ENCODE measurements around the gene SMOC1.

The SMOC1 gene

DNA sequence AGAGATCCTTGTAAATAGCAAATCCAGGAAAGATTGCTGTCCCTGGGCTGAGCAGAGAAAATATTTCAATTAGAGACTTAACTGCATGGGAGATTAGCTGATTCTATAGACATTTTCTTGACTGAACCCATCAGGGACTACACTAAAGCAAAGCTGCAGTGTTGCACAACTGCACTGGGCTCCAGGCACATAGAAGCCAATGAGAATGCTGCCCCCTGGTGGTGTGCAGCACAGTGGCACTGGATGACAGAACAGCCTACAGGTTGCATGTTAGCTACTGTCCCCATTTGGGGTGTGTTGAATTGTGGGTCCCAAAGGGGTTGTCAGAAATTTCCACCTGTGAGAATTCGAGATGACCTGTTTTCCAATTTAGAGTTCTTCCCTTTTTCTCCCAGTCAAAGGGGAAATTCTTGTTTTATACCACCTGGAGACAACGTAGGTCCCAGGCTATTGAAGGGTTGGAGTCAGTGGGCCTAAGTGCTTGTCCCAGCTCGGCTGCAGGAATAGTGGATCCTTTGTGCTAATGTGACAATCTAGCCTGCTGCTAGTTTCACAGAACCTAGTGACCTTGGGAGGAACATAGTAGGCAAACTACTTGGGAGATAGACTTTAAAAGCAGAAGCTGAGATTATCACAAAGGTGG is 194.8 kb downstream of the SMOC1 start:
- H3K27ac Mint-ChIP-seq: no peak overlapping the region
- H3K4me3 Mint-ChIP-seq: no peak overlapping the region
- no peaks in the 10 kb centered on the region for H3K27me3 Mint-ChIP-seq (ENCODE audit: low read depth, poor library complexity)
- H3K36me3 Mint-ChIP-seq (ENCODE audit: low read depth): no peaks in the 10 kb centered on the region
- H3K4me1 Mint-ChIP-seq: peaks cover 6% of the 10 kb centered on the region
- DNase-seq: peak; percentile 78
- TF ChIP-seq CTCF (IDR thresholded peaks at IDR 0.05): peak; percentile 96
- H3K9me3 Mint-ChIP-seq: no peaks in the 10 kb centered on the region

DNA sequence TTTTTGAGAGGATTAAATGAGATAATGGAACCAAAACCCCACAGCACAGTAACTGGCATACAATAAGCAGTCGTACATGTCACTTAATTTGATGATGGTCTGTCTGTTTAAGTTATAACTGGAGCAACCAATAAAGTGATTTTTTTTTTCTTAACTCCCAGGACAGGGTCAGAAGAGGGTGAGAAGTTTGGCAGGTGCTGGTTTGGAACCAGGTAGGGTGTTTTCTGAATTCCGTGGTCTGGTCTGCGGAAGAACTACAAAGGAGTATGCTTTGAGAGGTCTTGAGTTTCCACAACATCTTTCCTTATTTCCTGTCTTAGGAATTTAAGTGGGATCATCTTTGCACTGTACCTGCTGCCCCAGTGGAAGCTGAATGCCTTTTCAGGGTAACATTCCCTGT is 197.8 kb downstream of the SMOC1 start:
- H3K4me1 Mint-ChIP-seq: peaks cover 6% of the 10 kb centered on the region
- H3K27me3 Mint-ChIP-seq (ENCODE audit: low read depth, poor library complexity): no peaks in the 10 kb centered on the region
- H3K9me3 Mint-ChIP-seq: no peaks in the 10 kb centered on the region
- no peak overlapping the region for H3K4me3 Mint-ChIP-seq
- no peaks in the 10 kb centered on the region for H3K36me3 Mint-ChIP-seq (ENCODE audit: low read depth)
- DNase-seq: no peak
- TF ChIP-seq CTCF (IDR thresholded peaks at IDR 0.05): no peak
- H3K27ac Mint-ChIP-seq: peak overlapping the region; percentile 18

GRCh38 chr14:70077720-70078119 is 198.5 kb downstream of the SMOC1 start:
- H3K27ac Mint-ChIP-seq: no peak overlapping the region
- peaks cover 6% of the 10 kb centered on the region for H3K4me1 Mint-ChIP-seq
- H3K36me3 Mint-ChIP-seq (ENCODE audit: low read depth): no peaks in the 10 kb centered on the region
- no peaks in the 10 kb centered on the region for H3K27me3 Mint-ChIP-seq (ENCODE audit: low read depth, poor library complexity)
- TF ChIP-seq CTCF (IDR thresholded peaks at IDR 0.05): no peak
- no peak overlapping the region for H3K4me3 Mint-ChIP-seq
- no peaks in the 10 kb centered on the region for H3K9me3 Mint-ChIP-seq
- DNase-seq: no peak

- H3K4me1 Mint-ChIP-seq: peaks cover 6% of the 10 kb centered on the region
- H3K27me3 Mint-ChIP-seq (ENCODE audit: low read depth, poor library complexity): no peaks in the 10 kb centered on the region
- H3K36me3 Mint-ChIP-seq (ENCODE audit: low read depth): no peaks in the 10 kb centered on the region
- no peak overlapping the region for H3K27ac Mint-ChIP-seq
- no peaks in the 10 kb centered on the region for H3K9me3 Mint-ChIP-seq
- no peak overlapping the region for H3K4me3 Mint-ChIP-seq
- TF ChIP-seq CTCF (IDR thresholded peaks at IDR 0.05): no peak
- no peak for DNase-seq
Measured at GRCh38 chr14:70078329-70078728, 199.1 kb downstream of the SMOC1 start.

GRCh38 chr14:70080076-70080475 is 200.9 kb downstream of the SMOC1 start:
- no peaks in the 10 kb centered on the region for H3K27me3 Mint-ChIP-seq (ENCODE audit: low read depth, poor library complexity)
- DNase-seq: no peak
- H3K4me3 Mint-ChIP-seq: no peak overlapping the region
- TF ChIP-seq CTCF (IDR thresholded peaks at IDR 0.05): no peak
- H3K9me3 Mint-ChIP-seq: no peaks in the 10 kb centered on the region
- no peaks in the 10 kb centered on the region for H3K36me3 Mint-ChIP-seq (ENCODE audit: low read depth)
- no peak overlapping the region for H3K27ac Mint-ChIP-seq
- peaks cover 6% of the 10 kb centered on the region for H3K4me1 Mint-ChIP-seq
